Chondrocyte (in vitro differentiated cells): ENCODE results near the gene RPL22. TPM values are rescaled to one million over a fixed set of nuclear protein-coding genes. Genes with fewer than 3 reads are reported as not detected.
A peak's percentile ranks its signal among the peaks of the same experiment; 100 is the strongest.
"Not testable (repeated sequence)": the region's sequence is repeated elsewhere in the genome, so short reads cannot be mapped to it uniquely, and the experiment has no call there.

Experiments used
- DNase-seq: peaks from one replicate; pipeline ENCODE4 v3.0.0; 2021; ENCODE audit warnings: mixed read lengths, low spot score
- H3K27ac Mint-ChIP-seq: one replicate; pipeline ENCODE4 v1.8.0; 2021; ENCODE audit warnings: mild to moderate bottlenecking, moderate library complexity, mixed read lengths; ENCODE audit not compliant: unreplicated experiment
- H3K27me3 Mint-ChIP-seq: 2 replicates; pipeline ENCODE4 v1.8.0; 2021; ENCODE audit warnings: low read depth, mixed read lengths
- H3K36me3 Mint-ChIP-seq: 2 replicates; pipeline ENCODE4 v1.8.0; 2021; ENCODE audit warnings: low read depth, mixed read lengths
- H3K4me1 Mint-ChIP-seq: 2 replicates; pipeline ENCODE4 v1.8.0; 2021; ENCODE audit warnings: low read depth, mild to moderate bottlenecking, mixed read lengths
- H3K4me3 Mint-ChIP-seq: one replicate; pipeline ENCODE4 v1.8.0; 2021; ENCODE audit warnings: mild to moderate bottlenecking, moderate library complexity, mixed read lengths; ENCODE audit not compliant: unreplicated experiment
- H3K9me3 Mint-ChIP-seq: 2 replicates; pipeline ENCODE4 v1.8.0; 2021; ENCODE audit warnings: low read depth, mixed read lengths
- CTCF ChIP-seq: fragments of 200-600 bp; sonication (generic); IDR thresholded peaks from 2 replicates; pipeline ENCODE4 v1.5.0; 2021; ENCODE audit warnings: antibody characterized with exemption, mild to moderate bottlenecking, moderate library complexity
- total RNA-seq: library from RNA; stranded (reverse); gene quantifications from 3 replicates; pipeline ENCODE4 v1.2.1, GENCODE V29; 2021

The RPL22 gene
- total RNA-seq, 1 donor from 2014 or later: 220 TPM

- no peaks in the 10 kb centered on the region for H3K9me3 Mint-ChIP-seq
Observed at GRCh38 chr1:6224718-6225117, 25.3 kb upstream of the RPL22 start.

GRCh38 chr1:6223617-6224016 lies 24.2 kb upstream of the RPL22 start:
- Mint-ChIP-seq H3K27me3 (no peaks in the 10 kb centered on the region), H3K4me3 (no peak overlapping the region), H3K27ac (no peak overlapping the region), H3K36me3 (peaks cover 19% of the 10 kb centered on the region), H3K9me3 (no peaks in the 10 kb centered on the region), H3K4me1 (peaks cover 17% of the 10 kb centered on the region)
- TF ChIP-seq CTCF: no peak
- DNase-seq: no peak

More at GRCh38 chr1:6224718-6225117, 25.3 kb upstream of the RPL22 start:
- Mint-ChIP-seq H3K36me3 (peaks cover 20% of the 10 kb centered on the region), H3K4me1 (peaks cover 17% of the 10 kb centered on the region), H3K27ac (peak overlapping the region; percentile 22), H3K4me3 (no peak overlapping the region), H3K27me3 (no peaks in the 10 kb centered on the region)
- no peak for TF ChIP-seq CTCF
- no peak for DNase-seq

- peak overlapping the region; percentile 45 for H3K27ac Mint-ChIP-seq
- H3K4me3 Mint-ChIP-seq: no peak overlapping the region
- TF ChIP-seq CTCF: no peak
- peaks cover 17% of the 10 kb centered on the region for H3K4me1 Mint-ChIP-seq
- no peaks in the 10 kb centered on the region for H3K9me3 Mint-ChIP-seq
- H3K27me3 Mint-ChIP-seq: no peaks in the 10 kb centered on the region
- DNase-seq: no peak
- H3K36me3 Mint-ChIP-seq: peaks cover 19% of the 10 kb centered on the region
Observed at GRCh38 chr1:6222636-6223035, 23.2 kb upstream of the RPL22 start.

- TF ChIP-seq CTCF: no peak
- no peak overlapping the region for H3K27ac Mint-ChIP-seq
- H3K27me3 Mint-ChIP-seq: no peaks in the 10 kb centered on the region
- H3K9me3 Mint-ChIP-seq: no peaks in the 10 kb centered on the region
- H3K36me3 Mint-ChIP-seq: peaks cover 20% of the 10 kb centered on the region
- H3K4me3 Mint-ChIP-seq: no peak overlapping the region
- DNase-seq: no peak
- H3K4me1 Mint-ChIP-seq: peaks cover 16% of the 10 kb centered on the region
Observed at GRCh38 chr1:6221210-6221784, 21.9 kb upstream of the RPL22 start.

- no peak overlapping the region for H3K27ac Mint-ChIP-seq
Observed at GRCh38 chr1:6220236-6220635, 20.8 kb upstream of the RPL22 start.

GRCh38 chr1:6219641-6220040 lies 20.2 kb upstream of the RPL22 start:
- not testable (repeated sequence) for H3K27ac Mint-ChIP-seq, H3K9me3 Mint-ChIP-seq, H3K27me3 Mint-ChIP-seq, H3K4me3 Mint-ChIP-seq, H3K4me1 Mint-ChIP-seq, DNase-seq
- peaks cover 19% of the 10 kb centered on the region for H3K36me3 Mint-ChIP-seq

More at GRCh38 chr1:6220236-6220635, 20.8 kb upstream of the RPL22 start:
- no peak for TF ChIP-seq CTCF
- no peaks in the 10 kb centered on the region for H3K9me3 Mint-ChIP-seq
- no peak overlapping the region for H3K4me3 Mint-ChIP-seq
- no peaks in the 10 kb centered on the region for H3K27me3 Mint-ChIP-seq
- no peak for DNase-seq
- peaks cover 21% of the 10 kb centered on the region for H3K36me3 Mint-ChIP-seq
- H3K4me1 Mint-ChIP-seq: peaks cover 15% of the 10 kb centered on the region
